ENCODE measurements around the gene DPP4. TPM values are rescaled to one million over a fixed set of nuclear protein-coding genes. Genes with fewer than 3 reads are reported as not detected.

Gene DPP4
- total RNA-seq, 1 experiment from 2014 or later = 17.5 TPM

- peak; percentile 91 for DNase-seq (ENCODE audit: low read depth)
Observed at GRCh38 chr2:162085090-162085891, 11.3 kb upstream of the DPP4 start.

- DNase-seq (ENCODE audit: low read depth) = no peak
Observed at GRCh38 chr2:162084536-162084935, 10.5 kb upstream of the DPP4 start.

GRCh38 chr2:162082681-162083080 lies 8.7 kb upstream of the DPP4 start:
- no peak for DNase-seq (ENCODE audit: low read depth)

GRCh38 chr2:162082036-162082435 lies 8.0 kb upstream of the DPP4 start:
- no peak for DNase-seq (ENCODE audit: low read depth)

GRCh38 chr2:162079514-162079913 lies 5.5 kb upstream of the DPP4 start:
- no peak for DNase-seq (ENCODE audit: low read depth)

- peak; percentile 55 for DNase-seq (ENCODE audit: low read depth)
Observed at GRCh38 chr2:162075689-162076132, 1.7 kb upstream of the DPP4 start.

- peak; percentile 67 for DNase-seq (ENCODE audit: low read depth)
Observed at GRCh38 chr2:162074928-162075688, 1.1 kb upstream of the DPP4 start.

GRCh38 chr2:162074632-162074895 lies 549 bp upstream of the DPP4 start:
- DNase-seq (ENCODE audit: low read depth) = peak; percentile 23

GRCh38 chr2:162072976-162073887 lies 783 bp downstream of the DPP4 start:
- no peak for DNase-seq (ENCODE audit: low read depth)

GRCh38 chr2:162072181-162072702 lies 1.8 kb downstream of the DPP4 start:
- peak; percentile 73 for DNase-seq (ENCODE audit: low read depth)

GRCh38 chr2:162071001-162071400 lies 3.0 kb downstream of the DPP4 start:
- peak; percentile 25 for DNase-seq (ENCODE audit: low read depth)

- DNase-seq (ENCODE audit: low read depth) = no peak
Observed at GRCh38 chr2:162070228-162070936, 3.6 kb downstream of the DPP4 start.

- peak; percentile 62 for DNase-seq (ENCODE audit: low read depth)
Observed at GRCh38 chr2:162069267-162069903, 4.6 kb downstream of the DPP4 start.

GRCh38 chr2:162067596-162067995 lies 6.4 kb downstream of the DPP4 start:
- no peak for DNase-seq (ENCODE audit: low read depth)

GRCh38 chr2:162065767-162066166 lies 8.2 kb downstream of the DPP4 start:
- DNase-seq (ENCODE audit: low read depth) = no peak

GRCh38 chr2:162063899-162064298 lies 10.1 kb downstream of the DPP4 start:
- no peak for DNase-seq (ENCODE audit: low read depth)

- peak; percentile 51 for DNase-seq (ENCODE audit: low read depth)
Observed at GRCh38 chr2:162063281-162063680, 10.7 kb downstream of the DPP4 start.

GRCh38 chr2:162062559-162062958 lies 11.5 kb downstream of the DPP4 start:
- DNase-seq (ENCODE audit: low read depth) = no peak

GRCh38 chr2:162061021-162061420 lies 13.0 kb downstream of the DPP4 start:
- no peak for DNase-seq (ENCODE audit: low read depth)

- no peak for DNase-seq (ENCODE audit: low read depth)
Observed at GRCh38 chr2:162060532-162060931, 13.5 kb downstream of the DPP4 start.

Measured in M059J (cell line).